Retinal pigment epithelial cell (primary cell): Measurements from ENCODE around the gene CCDC81.

Experiments
- DNase-seq: peaks from one replicate; pipeline ENCODE4 v3.0.0-alpha.2; 2010; ENCODE audit warnings: low read depth
- H3K4me3 ChIP-seq: 2 replicates; pipeline ENCODE4 v1.5.1; 2011; ENCODE audit warnings: mild to moderate bottlenecking, low read length, control low read depth, moderate library complexity
- CTCF ChIP-seq: conservative IDR thresholded peaks from 2 replicates; pipeline ENCODE4 v1.5.1; 2011; ENCODE audit warnings: low read depth, low read length, control low read depth, inconsistent platforms

The CCDC81 gene

GRCh38 chr11:86463955-86464354 is 89.3 kb downstream of the CCDC81 start:
- no peak overlapping the region for H3K4me3 ChIP-seq
- no peak for TF ChIP-seq CTCF
- no peak for DNase-seq

- TF ChIP-seq CTCF, result no peak
- no peak overlapping the region for H3K4me3 ChIP-seq
- DNase-seq, result no peak
These were observed 90.0 kb downstream of the CCDC81 start for GRCh38 chr11:86464509-86465221.

GRCh38 chr11:86468169-86468568 is 93.5 kb downstream of the CCDC81 start:
- DNase-seq, result no peak
- no peak for TF ChIP-seq CTCF
- no peak overlapping the region for H3K4me3 ChIP-seq

GRCh38 chr11:86469491-86470388 is 95.1 kb downstream of the CCDC81 start:
- no peak overlapping the region for H3K4me3 ChIP-seq
- DNase-seq, result no peak
- TF ChIP-seq CTCF, result no peak
